Astrocyte (in vitro differentiated cells and primary cell): ENCODE data around the gene KIF23.

ENCODE experiments used
- CTCF ChIP-seq: IDR thresholded peaks from 2 replicates; pipeline ENCODE4 v1.5.1; 2011; ENCODE audit warnings: low read depth, mild to moderate bottlenecking, inconsistent platforms, low read length, moderate library complexity; ENCODE audit not compliant: insufficient read depth
- EZH2 ChIP-seq: IDR thresholded peaks from 2 replicates; pipeline ENCODE4 v1.6.1; 2012; ENCODE audit warnings: mild to moderate bottlenecking, low read length, inconsistent platforms; ENCODE audit not compliant: insufficient read depth

GRCh38 chr15:69480932-69481331, 66.8 kb downstream of the KIF23 start:
- TF ChIP-seq EZH2 = no peak
- TF ChIP-seq CTCF = no peak
